ENCODE measurements around the gene CAV1.

The CAV1 gene

GRCh38 chr7:116516324-116516723 lies 8.5 kb upstream of the CAV1 start:
- TF ChIP-seq ZFX (IDR thresholded peaks at IDR 0.05), result no peak
- TF ChIP-seq CTCF (conservative IDR thresholded peaks at IDR 0.05), result no peak
- H3K27ac ChIP-seq, result no peak overlapping the region

GRCh38 chr7:116517626-116518025 lies 7.2 kb upstream of the CAV1 start:
- no peak overlapping the region for H3K27ac ChIP-seq
- TF ChIP-seq ZFX (IDR thresholded peaks at IDR 0.05), result no peak
- no peak for TF ChIP-seq CTCF (conservative IDR thresholded peaks at IDR 0.05)

GRCh38 chr7:116518961-116519360 lies 5.9 kb upstream of the CAV1 start:
- TF ChIP-seq ZFX (IDR thresholded peaks at IDR 0.05) (no peak), CTCF (conservative IDR thresholded peaks at IDR 0.05) (no peak)
- H3K27ac ChIP-seq, result no peak overlapping the region

GRCh38 chr7:116521046-116521664 lies 3.7 kb upstream of the CAV1 start:
- no peak for TF ChIP-seq CTCF (conservative IDR thresholded peaks at IDR 0.05)
- no peak for TF ChIP-seq ZFX (IDR thresholded peaks at IDR 0.05)
- H3K27ac ChIP-seq, result no peak overlapping the region

- no peak overlapping the region for H3K27ac ChIP-seq
Measured at GRCh38 chr7:116522247-116522646, 2.6 kb upstream of the CAV1 start.

GRCh38 chr7:116524221-116524608 lies 621 bp upstream of the CAV1 start:
- no peak overlapping the region for H3K27ac ChIP-seq
- no peak for TF ChIP-seq CTCF (conservative IDR thresholded peaks at IDR 0.05)
- TF ChIP-seq ZFX (IDR thresholded peaks at IDR 0.05), result no peak

More at GRCh38 chr7:116522247-116522646, 2.6 kb upstream of the CAV1 start:
- TF ChIP-seq ZFX (IDR thresholded peaks at IDR 0.05) (no peak), CTCF (conservative IDR thresholded peaks at IDR 0.05) (no peak)

GRCh38 chr7:116525298-116525912 lies 569 bp downstream of the CAV1 start:
- no peak overlapping the region for H3K27ac ChIP-seq

More at GRCh38 chr7:116525298-116525912, 569 bp downstream of the CAV1 start:
- TF ChIP-seq ZFX (IDR thresholded peaks at IDR 0.05) (no peak), CTCF (conservative IDR thresholded peaks at IDR 0.05) (no peak)
